Naive thymus-derived CD8-positive, alpha-beta T cell (primary cell): ENCODE measurements around the gene ADAMTS17. TPM values are rescaled to one million over a fixed set of nuclear protein-coding genes. Genes with fewer than 3 reads are reported as not detected.
A peak's percentile ranks its signal among the peaks of the same experiment; 100 is the strongest.

Experiments used
- ATAC-seq, 2 donors: fragments of 150-1000 bp; cut with Tn5 transposase in 1 of 2; sonication (Bioruptor Pico), chemical (Tn5 transposase) in 1 of 2; 1 replicate in 1 of 2; 2 replicates in 1 of 2; pipeline ENCODE4 v1.10.0; 2021; ENCODE audit warnings: mild to moderate bottlenecking in 2 of 2, moderate library complexity in 2 of 2
- POLR2A ChIA-PET: fragments of 350-600 bp; sonication (Branson Sonifier 250); formaldehyde crosslinking; loops from one replicate; lab custom pipeline; 2021; ENCODE audit warnings: antibody characterized with exemption; lab: Charles Lee
- DNase-seq, 10 donors: peaks; one replicate each; pipeline versions ENCODE4 v3.0.0 to v3.0.0-alpha.2; 2020 to 2022
- H3K27ac Mint-ChIP-seq, 10 donors: one replicate each; pipeline ENCODE4 v1.8.0; 2020 to 2022; ENCODE audit warnings: mild to moderate bottlenecking in 10 of 10, mixed read lengths in 10 of 10, moderate library complexity in 4 of 10, inconsistent platforms in 1 of 10
- H3K27me3 Mint-ChIP-seq, 5 donors: one replicate each; pipeline ENCODE4 v1.8.0; 2021 to 2022; ENCODE audit warnings: mixed read lengths in 5 of 5
- H3K36me3 Mint-ChIP-seq, 3 donors: one replicate each; pipeline ENCODE4 v1.8.0; 2020 to 2022; ENCODE audit warnings: mixed read lengths in 3 of 3, mild to moderate bottlenecking in 2 of 3, inconsistent platforms in 1 of 3
- H3K4me1 Mint-ChIP-seq, 4 donors: one replicate each; pipeline ENCODE4 v1.8.0; 2021 to 2022; ENCODE audit warnings: mixed read lengths in 4 of 4
- H3K4me3 Mint-ChIP-seq, 10 donors: one replicate each; pipeline ENCODE4 v1.8.0; 2020 to 2022; ENCODE audit warnings: mild to moderate bottlenecking in 10 of 10, mixed read lengths in 10 of 10, moderate library complexity in 6 of 10, inconsistent platforms in 1 of 10
- H3K9me3 Mint-ChIP-seq, 9 donors: one replicate each; pipeline ENCODE4 v1.8.0; 2020 to 2022; ENCODE audit warnings: mixed read lengths in 9 of 9, mild to moderate bottlenecking in 3 of 9, inconsistent platforms in 1 of 9, moderate library complexity in 1 of 9
- polyA plus RNA-seq, 3 donors: library from polyadenylated mRNA; unstranded; fragments of 300-500 nt; fragmentation: Illumina TruSeq; gene quantifications; one replicate each; pipeline ENCODE4 v1.2.3, GENCODE V29; 2021
- total RNA-seq, 8 experiments: library from RNA in 2 of 8; stranded (reverse) in 2 of 8; gene quantifications; one replicate each; pipeline ENCODE4 v1.2.3 and lab custom pipeline; 2021 to 2026

The ADAMTS17 gene
- total and polyA plus RNA-seq, 5 experiments from 2014 or later = 0.20 to 4.6 (median 1.8) TPM

- H3K27ac Mint-ChIP-seq = no peak overlapping the region
- POLR2A ChIA-PET = no interaction called here
- H3K9me3 Mint-ChIP-seq = no peaks in the 10 kb centered on the region
- peaks cover 0 to 4% (median 0%) of the 10 kb centered on the region in 4 donors for H3K4me1 Mint-ChIP-seq
- DNase-seq (peak in 2 of 10 donors; percentile 9 to 20), ATAC-seq (peak; percentile 28 to 50)
- peaks cover 0 to 9% (median 6%) of the 10 kb centered on the region in 3 donors for H3K36me3 Mint-ChIP-seq
- H3K27me3 Mint-ChIP-seq = no peaks in the 10 kb centered on the region
- peak overlapping the region in 5 of 10 donors; percentile 24 to 51 (median 39) for H3K4me3 Mint-ChIP-seq
Observed at GRCh38 chr15:100131321-100132224, 210.2 kb downstream of the ADAMTS17 start.

GRCh38 chr15:100129677-100130076, 212.1 kb downstream of the ADAMTS17 start:
- Mint-ChIP-seq H3K27ac (no peak overlapping the region), H3K27me3 (no peaks in the 10 kb centered on the region), H3K4me1 (peaks cover 0 to 4% (median 0%) of the 10 kb centered on the region in 4 donors), H3K4me3 (no peak overlapping the region), H3K36me3 (peaks cover 0 to 4% (median 4%) of the 10 kb centered on the region in 3 donors), H3K9me3 (no peaks in the 10 kb centered on the region)
- DNase-seq (no peak), ATAC-seq (no peak)
- POLR2A ChIA-PET = no interaction called here

- DNase-seq = no peak
- H3K27me3 Mint-ChIP-seq = no peaks in the 10 kb centered on the region
- no peaks in the 10 kb centered on the region for H3K4me1 Mint-ChIP-seq
- H3K36me3 Mint-ChIP-seq = peaks cover 19 to 43% (median 27%) of the 10 kb centered on the region in 3 donors
- peak overlapping the region in 2 of 10 donors; percentile 61 to 67 for H3K27ac Mint-ChIP-seq
- ATAC-seq = no peak
- H3K9me3 Mint-ChIP-seq = peaks cover 0 to 31% (median 22%) of the 10 kb centered on the region in 9 donors
- H3K4me3 Mint-ChIP-seq = no peak overlapping the region
- POLR2A ChIA-PET = no interaction called here
Observed at GRCh38 chr15:100125401-100126191, 216.2 kb downstream of the ADAMTS17 start.

GRCh38 chr15:100124936-100125335, 216.8 kb downstream of the ADAMTS17 start:
- ATAC-seq = no peak
- peaks cover 19 to 50% (median 31%) of the 10 kb centered on the region in 3 donors for H3K36me3 Mint-ChIP-seq

GRCh38 chr15:100124361-100124760, 217.4 kb downstream of the ADAMTS17 start:
- POLR2A ChIA-PET = interaction anchor here (0.6 kb wide), 1 partner anchor 120 kb away, joined by 4 read pairs; no protein-coding TSS in a partner anchor
- ATAC-seq (no peak), DNase-seq (no peak)
- Mint-ChIP-seq H3K27me3 (no peaks in the 10 kb centered on the region), H3K4me3 (no peak overlapping the region), H3K4me1 (no peaks in the 10 kb centered on the region), H3K27ac (no peak overlapping the region), H3K36me3 (peaks cover 22 to 56% (median 37%) of the 10 kb centered on the region in 3 donors), H3K9me3 (peaks cover 0 to 43% (median 34%) of the 10 kb centered on the region in 9 donors)

More at GRCh38 chr15:100124936-100125335, 216.8 kb downstream of the ADAMTS17 start:
- H3K9me3 Mint-ChIP-seq = peaks cover 0 to 37% (median 29%) of the 10 kb centered on the region in 9 donors
- POLR2A ChIA-PET = interaction anchor here (0.6 kb wide), 1 partner anchor 121 kb away, joined by 4 read pairs; no protein-coding TSS in a partner anchor
- H3K27me3 Mint-ChIP-seq = no peaks in the 10 kb centered on the region
- H3K4me1 Mint-ChIP-seq = no peaks in the 10 kb centered on the region
- DNase-seq = no peak
- no peak overlapping the region for H3K4me3 Mint-ChIP-seq
- H3K27ac Mint-ChIP-seq = no peak overlapping the region

- H3K4me3 Mint-ChIP-seq = no peak overlapping the region
- POLR2A ChIA-PET = no interaction called here
- no peaks in the 10 kb centered on the region for H3K27me3 Mint-ChIP-seq
- DNase-seq (no peak), ATAC-seq (no peak)
- H3K9me3 Mint-ChIP-seq = peaks cover 0 to 50% (median 37%) of the 10 kb centered on the region in 9 donors
- H3K27ac Mint-ChIP-seq = no peak overlapping the region
- no peaks in the 10 kb centered on the region for H3K4me1 Mint-ChIP-seq
- H3K36me3 Mint-ChIP-seq = peaks cover 26 to 59% (median 38%) of the 10 kb centered on the region in 3 donors
Observed at GRCh38 chr15:100123611-100124010, 218.2 kb downstream of the ADAMTS17 start.

- H3K36me3 Mint-ChIP-seq = peaks cover 22 to 58% (median 44%) of the 10 kb centered on the region in 3 donors
- no peaks in the 10 kb centered on the region for H3K4me1 Mint-ChIP-seq
- POLR2A ChIA-PET = no interaction called here
- DNase-seq (no peak), ATAC-seq (no peak)
- no peaks in the 10 kb centered on the region for H3K27me3 Mint-ChIP-seq
- H3K27ac Mint-ChIP-seq = no peak overlapping the region
- peaks cover 0 to 54% (median 37%) of the 10 kb centered on the region in 9 donors for H3K9me3 Mint-ChIP-seq
- H3K4me3 Mint-ChIP-seq = no peak overlapping the region
Observed at GRCh38 chr15:100121285-100121684, 220.5 kb downstream of the ADAMTS17 start.

GRCh38 chr15:100120111-100120510, 221.7 kb downstream of the ADAMTS17 start:
- no peak overlapping the region for H3K27ac Mint-ChIP-seq
- DNase-seq (no peak), ATAC-seq (no peak)
- no peaks in the 10 kb centered on the region for H3K4me1 Mint-ChIP-seq
- H3K36me3 Mint-ChIP-seq = peaks cover 22 to 60% (median 44%) of the 10 kb centered on the region in 3 donors
- POLR2A ChIA-PET = no interaction called here
- H3K4me3 Mint-ChIP-seq = peak overlapping the region in 1 of 10 donors; percentile 17
- H3K9me3 Mint-ChIP-seq = peaks cover 0 to 54% (median 37%) of the 10 kb centered on the region in 9 donors
- no peaks in the 10 kb centered on the region for H3K27me3 Mint-ChIP-seq

- POLR2A ChIA-PET = no interaction called here
Observed at GRCh38 chr15:100118546-100118945, 223.2 kb downstream of the ADAMTS17 start.

GRCh38 chr15:100116416-100117190, 225.2 kb downstream of the ADAMTS17 start:
- Mint-ChIP-seq H3K4me3 (no peak overlapping the region), H3K9me3 (peaks cover 0 to 34% (median 19%) of the 10 kb centered on the region in 9 donors), H3K27me3 (no peaks in the 10 kb centered on the region), H3K4me1 (peaks cover 9 to 33% (median 12%) of the 10 kb centered on the region in 4 donors), H3K36me3 (peaks cover 10 to 30% (median 26%) of the 10 kb centered on the region in 3 donors), H3K27ac (no peak overlapping the region)
- POLR2A ChIA-PET = no interaction called here
- ATAC-seq (no peak), DNase-seq (peak in 1 of 10 donors; percentile 55)

More at GRCh38 chr15:100118546-100118945, 223.2 kb downstream of the ADAMTS17 start:
- peak overlapping the region in 1 of 10 donors; percentile 15 for H3K4me3 Mint-ChIP-seq
- no peak for ATAC-seq
- H3K9me3 Mint-ChIP-seq = peaks cover 0 to 51% (median 37%) of the 10 kb centered on the region in 9 donors
- peaks cover 22 to 49% (median 44%) of the 10 kb centered on the region in 3 donors for H3K36me3 Mint-ChIP-seq
- no peak overlapping the region for H3K27ac Mint-ChIP-seq
- H3K27me3 Mint-ChIP-seq = no peaks in the 10 kb centered on the region
- H3K4me1 Mint-ChIP-seq = peaks cover 4 to 13% (median 6%) of the 10 kb centered on the region in 4 donors
- DNase-seq = peak in 1 of 10 donors; percentile 7

- POLR2A ChIA-PET = no interaction called here
- peaks cover 11 to 42% (median 21%) of the 10 kb centered on the region in 4 donors for H3K4me1 Mint-ChIP-seq
- DNase-seq (no peak), ATAC-seq (no peak)
- H3K27ac Mint-ChIP-seq = peak overlapping the region in 1 of 10 donors; percentile 85
- peaks cover 0 to 25% (median 10%) of the 10 kb centered on the region in 9 donors for H3K9me3 Mint-ChIP-seq
- no peak overlapping the region for H3K4me3 Mint-ChIP-seq
- H3K36me3 Mint-ChIP-seq = peaks cover 7 to 22% (median 18%) of the 10 kb centered on the region in 3 donors
- H3K27me3 Mint-ChIP-seq = no peaks in the 10 kb centered on the region
Observed at GRCh38 chr15:100115711-100116090, 226.1 kb downstream of the ADAMTS17 start.
